Measurements from ENCODE around the gene DFFA.

DFFA gene

GRCh38 chr1:10511494-10511885, 39.2 kb upstream of the DFFA start:
- ChIA-PET CTCF (interaction anchor here (1.2 to 6.5 kb wide), 3 partner anchors 9 to 430 kb away, joined by 3 to 105 read pairs (median 8); no protein-coding TSS in a partner anchor), POLR2A (no interaction called here)
- no peak for DNase-seq (ENCODE audit: extremely low spot score)
- no peak for TF ChIP-seq CTCF (IDR thresholded peaks at IDR 0.05; ENCODE audit: control extremely low read depth, extremely low read depth, low read depth, missing control alignments)

GRCh38 chr1:10510520-10511493, 38.5 kb upstream of the DFFA start:
- POLR2A ChIA-PET, result no interaction called here
- CTCF ChIA-PET, result interaction anchor here (1.1 to 6.5 kb wide), 5 partner anchors 9 to 527 kb away, joined by 3 to 105 read pairs (median 3); no protein-coding TSS in a partner anchor
- TF ChIP-seq CTCF (IDR thresholded peaks at IDR 0.05; ENCODE audit: control extremely low read depth, extremely low read depth, low read depth, missing control alignments), result no peak
- peak; percentile 84 for DNase-seq (ENCODE audit: extremely low spot score)

- no peak for TF ChIP-seq CTCF (IDR thresholded peaks at IDR 0.05; ENCODE audit: control extremely low read depth, extremely low read depth, low read depth, missing control alignments)
- ChIA-PET POLR2A (no interaction called here), CTCF (interaction anchor here (1.1 to 6.5 kb wide), 4 partner anchors 10 to 528 kb away, joined by 3 to 105 read pairs (median 6); no protein-coding TSS in a partner anchor)
- DNase-seq (ENCODE audit: extremely low spot score), result no peak
These were observed 37.6 kb upstream of the DFFA start for GRCh38 chr1:10509809-10510509.

GRCh38 chr1:10508511-10508951, 36.2 kb upstream of the DFFA start:
- POLR2A ChIA-PET, result no interaction called here

GRCh38 chr1:10507111-10507879, 35.0 kb upstream of the DFFA start:
- DNase-seq (ENCODE audit: extremely low spot score), result peak; percentile 74
- ChIA-PET POLR2A (no interaction called here), CTCF (interaction anchor here (0.6 to 6.5 kb wide), 40 partner anchors 9 to 1157 kb away, joined by 3 to 105 read pairs (median 4); partner anchors contain the start of gene FBXO6)
- TF ChIP-seq CTCF (IDR thresholded peaks at IDR 0.05; ENCODE audit: control extremely low read depth, extremely low read depth, low read depth, missing control alignments), result peak; percentile 80

More at GRCh38 chr1:10508511-10508951, 36.2 kb upstream of the DFFA start:
- TF ChIP-seq CTCF (IDR thresholded peaks at IDR 0.05; ENCODE audit: control extremely low read depth, extremely low read depth, low read depth, missing control alignments), result no peak
- CTCF ChIA-PET, result interaction anchor here (1.1 to 6.5 kb wide), 12 partner anchors 11 to 435 kb away, joined by 3 to 105 read pairs (median 9); no protein-coding TSS in a partner anchor
- DNase-seq (ENCODE audit: extremely low spot score), result no peak
